GM19238 (cell line): Measurements from ENCODE around the gene CKAP5.

Source experiments
- DNase-seq: peaks from one replicate; pipeline ENCODE4 v3.0.0; 2011; ENCODE audit warnings: low spot score; ENCODE audit not compliant: insufficient read length

Gene CKAP5

DNA sequence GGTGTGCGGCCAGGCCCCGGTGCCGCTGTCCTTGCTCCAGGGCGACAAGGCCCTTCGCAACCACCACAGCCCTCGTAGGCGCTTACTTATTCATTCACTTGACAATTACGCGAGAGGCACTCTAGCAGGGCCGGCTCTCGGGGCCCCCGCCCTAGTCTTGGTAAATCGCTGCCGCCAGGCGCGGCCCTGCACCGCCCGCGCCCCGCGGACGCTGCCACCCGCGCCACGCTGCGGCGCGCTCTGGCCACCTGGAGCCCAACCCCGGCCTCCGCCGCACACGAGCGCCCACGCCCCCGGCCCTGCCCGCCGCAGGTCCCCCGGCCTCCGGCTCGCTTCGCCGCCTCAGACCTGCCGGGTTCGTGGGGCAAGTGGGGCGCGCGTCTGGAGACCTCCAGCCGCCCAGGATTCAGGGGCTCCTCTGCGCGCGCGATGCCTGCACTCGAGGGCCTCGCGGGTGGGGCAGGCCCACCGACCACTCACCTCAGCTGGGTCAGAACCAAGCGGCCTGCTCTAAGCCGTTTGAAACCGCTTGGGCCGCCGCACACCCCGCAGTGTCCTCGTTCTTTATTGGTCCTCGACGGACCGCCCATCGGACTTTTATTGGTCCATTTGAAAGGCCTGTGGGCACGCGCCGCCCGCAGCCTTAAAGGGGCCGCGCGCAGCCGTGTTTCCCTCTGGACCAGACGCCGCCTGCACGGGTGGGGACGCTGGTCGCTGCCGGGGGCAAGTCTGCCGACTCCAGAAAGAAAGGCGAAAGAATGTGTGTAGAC, at the start of gene CKAP5:
CKAP5 (minus strand) TSS at position 541 of the 770 bp plus-strand sequence. CDS start 25,049 bp downstream, outside the sequence.
- peak; percentile 93 for DNase-seq

DNA sequence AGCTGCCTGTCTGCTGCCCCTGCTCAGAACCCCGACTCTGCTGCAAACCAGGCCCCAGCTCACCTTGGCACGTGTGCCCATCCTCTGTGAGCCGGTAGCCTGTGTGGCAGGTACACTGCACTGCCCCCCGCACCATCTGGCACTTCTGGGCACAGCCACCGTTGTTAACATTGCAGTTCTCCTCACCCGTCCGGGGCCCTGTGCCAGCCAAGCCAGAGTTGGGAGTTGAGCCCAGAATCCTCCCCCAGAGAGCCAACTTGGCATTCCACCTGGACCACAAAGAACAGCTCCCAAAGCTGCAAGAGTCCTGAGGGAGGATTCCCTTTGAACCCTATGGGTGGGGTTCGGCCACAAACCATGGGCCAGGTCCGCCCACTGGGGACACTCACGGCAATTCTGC, 49.7 kb upstream of the CKAP5 start:
- no peak for DNase-seq

DNA sequence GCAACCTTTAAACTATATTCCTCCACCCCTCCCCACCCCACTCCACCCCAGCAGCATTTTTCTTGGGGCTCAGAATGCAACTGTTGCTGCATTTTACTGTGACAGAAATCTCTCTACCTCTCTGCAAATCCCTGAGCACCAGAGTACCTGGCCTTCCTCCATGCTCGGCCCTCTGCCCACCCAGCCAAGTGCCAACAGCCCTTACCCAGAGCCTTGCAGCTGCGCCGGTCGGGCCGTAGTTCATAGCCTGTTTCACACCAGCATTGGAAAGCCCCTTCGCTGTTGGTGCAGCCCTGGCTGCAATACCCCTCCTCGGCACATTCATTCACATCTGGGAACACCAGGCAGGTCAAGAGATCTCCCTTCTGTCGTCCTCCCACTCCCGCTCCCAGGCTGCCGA, 48.9 kb upstream of the CKAP5 start:
- no peak for DNase-seq

DNA sequence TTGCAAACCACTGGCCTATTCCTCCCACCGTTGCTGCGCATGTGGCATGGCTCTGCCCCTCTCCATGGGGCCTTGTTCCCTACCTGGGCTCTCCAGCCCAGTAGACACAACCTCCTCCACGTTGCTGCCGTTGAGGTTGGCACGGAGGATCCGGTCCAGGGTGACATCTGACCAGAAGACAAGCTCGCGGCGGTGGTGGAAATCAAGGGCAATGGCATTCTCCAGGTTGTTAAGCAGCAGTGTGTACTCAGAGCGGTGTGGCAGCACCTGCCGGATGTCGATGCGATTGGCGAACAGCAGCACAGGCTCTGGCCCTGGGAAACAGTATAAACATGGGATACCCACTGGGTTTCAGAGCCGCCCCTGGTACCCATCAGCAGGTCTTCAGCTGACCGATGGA, 48.4 kb upstream of the CKAP5 start:
- DNase-seq = no peak

DNA sequence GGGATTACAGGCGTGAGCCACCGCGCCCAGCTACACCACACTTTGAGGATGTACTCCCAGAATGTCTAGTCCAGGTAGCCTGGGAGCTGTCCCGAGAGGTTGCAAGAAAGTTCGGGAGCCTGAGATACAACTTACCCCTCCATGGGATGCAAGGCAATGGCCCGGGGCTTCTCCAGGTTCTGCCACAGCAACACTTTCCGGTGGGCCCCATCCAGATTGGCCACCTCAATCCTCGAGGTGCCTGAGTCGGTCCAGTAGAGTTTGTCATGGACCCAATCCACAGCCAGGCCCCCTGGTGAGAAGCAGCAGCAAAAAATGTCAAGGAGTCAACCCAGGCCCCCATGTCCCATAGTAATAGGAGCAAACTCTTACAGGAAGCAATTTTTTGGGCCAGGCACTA, 46.8 kb upstream of the CKAP5 start:
- no peak for DNase-seq

DNA sequence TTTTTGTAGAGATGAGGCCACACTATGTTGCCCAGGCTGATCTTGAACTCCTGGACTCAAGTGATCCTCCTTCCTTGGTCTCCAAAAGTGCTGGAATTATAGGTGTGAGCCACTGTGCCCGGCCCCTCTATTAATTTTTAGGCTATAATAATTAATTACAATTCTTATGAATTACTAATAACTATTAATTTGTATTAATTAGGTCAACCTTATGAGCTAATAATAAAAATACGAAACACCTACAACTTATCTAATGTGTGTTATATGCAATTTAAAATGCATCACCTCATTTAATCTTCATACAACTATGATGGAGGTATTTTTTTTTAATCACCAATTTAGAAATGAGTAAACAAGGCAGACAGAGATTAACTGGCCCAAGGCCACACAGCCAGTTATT, 46.0 kb upstream of the CKAP5 start:
- no peak for DNase-seq

DNA sequence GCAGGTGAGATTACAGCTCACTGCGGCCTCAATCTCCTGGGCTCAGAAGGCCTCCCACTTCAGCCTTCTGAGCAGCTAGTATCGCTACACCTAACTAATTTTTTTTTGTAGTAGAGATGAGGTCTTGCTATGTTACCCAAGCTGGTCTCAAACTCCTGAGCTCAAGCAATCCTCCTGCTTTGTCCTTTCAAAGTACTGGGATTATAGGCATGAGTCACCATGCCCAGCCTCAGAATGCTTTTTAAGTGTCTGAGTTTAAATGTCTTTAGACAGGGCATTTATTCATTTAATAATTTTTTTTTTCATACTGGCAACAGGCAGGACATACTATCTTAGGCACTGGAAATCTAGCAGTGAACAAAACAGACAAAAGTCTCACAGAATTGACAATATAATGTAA, 44.6 kb upstream of the CKAP5 start:
- DNase-seq = no peak

DNA sequence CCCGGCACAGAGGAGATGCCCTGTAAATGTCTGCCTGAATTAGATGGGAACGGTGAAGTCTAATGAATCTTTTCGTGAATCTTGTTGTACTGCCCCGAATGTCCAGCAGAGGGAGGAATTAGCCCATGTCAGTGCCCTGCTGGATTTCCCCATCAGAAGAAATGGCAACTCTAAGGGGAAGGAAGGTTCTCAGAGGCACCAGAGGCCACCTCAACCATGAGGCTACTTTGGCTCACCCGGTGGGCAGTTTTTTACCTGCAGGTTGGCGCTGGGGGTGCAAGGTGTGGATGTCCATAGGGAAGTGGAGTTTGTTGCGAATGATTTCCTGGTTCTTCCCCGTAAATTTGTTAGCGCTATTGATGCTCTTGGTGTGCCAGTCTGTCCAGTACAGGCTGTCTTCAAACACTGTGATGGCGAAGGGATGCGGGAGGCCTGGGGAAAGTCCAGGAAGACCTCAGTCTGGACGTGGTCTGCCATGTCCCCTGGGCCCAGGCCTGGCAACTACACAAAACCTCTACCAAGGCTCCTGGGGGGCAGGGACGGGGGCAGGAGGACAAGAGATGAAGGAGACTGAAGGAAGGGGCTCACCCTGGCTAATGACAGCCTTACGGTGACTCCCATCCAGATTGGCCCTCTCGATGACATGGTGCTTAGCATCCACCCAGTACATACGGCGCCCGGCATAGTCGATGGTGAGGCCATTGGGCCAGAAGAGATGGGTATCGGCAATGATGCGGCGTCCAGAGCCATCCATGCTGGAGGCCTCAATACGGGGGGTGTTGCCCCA, 43.8 kb upstream of the CKAP5 start:
- peak; percentile 66 for DNase-seq

DNA sequence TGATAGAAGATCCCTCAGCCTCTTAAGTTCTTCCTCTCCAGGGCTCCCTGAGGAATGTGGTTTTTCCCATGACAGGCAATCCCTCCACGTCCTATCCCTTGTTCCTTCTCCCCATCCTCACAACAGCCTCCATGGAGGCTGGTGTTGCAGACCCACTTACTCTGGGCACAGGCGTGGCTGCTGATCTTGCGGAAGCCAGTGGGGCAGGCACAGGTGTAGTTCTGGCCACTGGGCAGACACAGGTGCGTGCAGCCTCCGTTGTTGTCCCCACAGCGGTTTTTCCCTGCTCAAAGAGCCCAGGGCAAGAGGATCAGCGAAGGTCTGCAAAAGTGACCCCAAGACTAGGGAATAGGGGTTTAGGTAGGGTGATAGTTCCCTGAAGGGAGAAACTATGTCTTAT, 43.2 kb upstream of the CKAP5 start:
- no peak for DNase-seq

DNA sequence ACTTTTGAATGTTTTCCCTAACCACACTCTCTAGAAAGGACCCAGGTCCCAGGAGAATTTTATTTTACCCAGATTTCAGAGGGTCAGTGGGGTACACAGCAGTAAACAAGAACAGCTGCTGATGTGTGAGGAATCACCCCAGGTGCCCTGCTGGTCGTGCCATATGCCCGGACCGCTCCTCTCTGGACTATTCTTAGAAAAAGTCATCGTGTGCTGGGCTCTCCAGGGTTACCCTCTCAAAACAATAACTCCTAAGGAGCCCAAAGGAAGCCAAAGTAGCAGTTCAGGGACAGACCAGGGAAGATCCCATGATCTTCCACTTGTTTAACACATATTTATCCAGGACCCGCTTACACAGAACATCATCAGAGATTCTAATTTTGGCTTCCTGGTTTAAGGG, 42.6 kb upstream of the CKAP5 start:
- DNase-seq = no peak

DNA sequence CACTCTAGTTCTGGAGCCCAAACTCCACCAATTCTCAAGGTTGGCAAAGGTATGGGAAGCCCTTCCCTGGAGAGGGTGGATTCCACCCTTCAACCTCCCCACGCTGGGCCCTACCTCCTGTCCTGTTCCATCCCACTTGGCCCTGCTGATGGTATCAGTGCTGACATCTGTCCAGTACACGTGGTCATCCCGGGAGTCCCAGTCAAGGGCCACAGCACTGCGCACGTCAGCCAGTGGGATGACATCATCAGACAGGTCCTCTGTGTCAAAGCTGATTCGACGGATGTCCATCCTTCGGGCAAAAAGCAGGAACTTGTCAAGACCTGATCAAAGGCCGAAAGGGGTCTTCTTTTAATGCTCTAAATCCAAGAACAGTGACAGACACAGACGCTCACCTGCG, 40.1 kb upstream of the CKAP5 start:
- no peak for DNase-seq

DNA sequence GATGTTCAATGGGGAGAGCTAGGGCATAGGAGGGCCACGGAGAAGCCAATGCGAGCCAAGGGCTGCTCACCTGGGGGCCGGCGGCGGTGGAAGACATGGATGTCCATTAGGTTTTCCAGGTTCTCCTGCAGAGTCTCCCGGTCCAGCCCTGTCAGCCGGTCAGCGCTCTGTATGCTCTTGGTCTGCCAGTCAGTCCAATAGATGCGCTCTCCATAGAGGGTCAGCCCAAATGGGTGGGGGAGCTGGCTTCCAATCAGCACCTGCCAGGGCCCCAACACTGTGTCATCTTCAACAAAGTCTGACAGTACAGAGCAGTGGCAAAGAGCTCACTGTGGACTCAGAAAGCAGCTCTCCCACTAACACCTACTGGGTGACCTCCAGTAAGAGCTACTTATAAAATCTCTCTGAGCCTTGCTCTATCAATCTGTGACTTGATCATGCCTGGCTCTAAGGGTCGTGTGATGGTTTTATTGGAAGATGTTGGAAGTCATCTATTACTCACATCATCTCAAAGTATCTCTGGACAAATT, 33.0 kb upstream of the CKAP5 start:
- no peak for DNase-seq

DNA sequence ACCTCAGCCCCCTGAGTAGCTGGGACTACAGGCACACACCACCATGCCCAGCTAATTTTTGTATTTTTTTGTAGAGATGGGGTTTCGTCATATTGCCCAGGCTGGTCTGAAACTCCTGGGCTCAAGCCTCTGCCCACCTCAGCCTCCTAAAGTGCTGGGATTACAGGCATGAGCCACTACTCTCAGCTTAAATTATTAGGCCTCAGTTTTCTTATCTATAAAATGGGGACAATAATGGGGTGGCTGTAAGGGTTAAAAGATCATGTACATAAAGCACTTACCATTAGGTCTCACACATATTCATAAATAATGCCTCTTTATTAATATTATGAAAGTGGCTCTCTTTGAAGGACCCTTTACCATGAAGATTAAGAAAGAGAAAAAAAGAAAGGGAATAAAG, 31.5 kb upstream of the CKAP5 start:
- no peak for DNase-seq

DNA sequence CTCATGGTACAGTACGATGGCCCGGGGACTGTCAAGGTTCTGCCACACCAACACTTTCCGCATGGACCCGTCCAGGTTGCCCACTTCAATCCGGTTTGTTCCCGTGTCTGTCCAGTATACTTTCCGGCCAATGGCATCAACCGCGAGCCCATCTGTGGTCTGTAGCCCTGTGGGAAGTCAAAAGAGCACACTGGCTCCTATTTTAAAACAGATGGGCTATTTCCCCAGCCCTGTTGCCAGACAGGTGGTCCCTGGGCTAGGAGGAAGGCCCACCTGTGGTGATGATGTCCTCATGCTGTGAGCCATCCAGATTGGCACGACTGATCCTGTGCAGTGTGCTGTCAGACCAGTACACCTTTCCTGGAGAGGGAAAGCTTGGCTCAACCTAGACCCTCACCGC, 30.4 kb upstream of the CKAP5 start:
- no peak for DNase-seq

DNA sequence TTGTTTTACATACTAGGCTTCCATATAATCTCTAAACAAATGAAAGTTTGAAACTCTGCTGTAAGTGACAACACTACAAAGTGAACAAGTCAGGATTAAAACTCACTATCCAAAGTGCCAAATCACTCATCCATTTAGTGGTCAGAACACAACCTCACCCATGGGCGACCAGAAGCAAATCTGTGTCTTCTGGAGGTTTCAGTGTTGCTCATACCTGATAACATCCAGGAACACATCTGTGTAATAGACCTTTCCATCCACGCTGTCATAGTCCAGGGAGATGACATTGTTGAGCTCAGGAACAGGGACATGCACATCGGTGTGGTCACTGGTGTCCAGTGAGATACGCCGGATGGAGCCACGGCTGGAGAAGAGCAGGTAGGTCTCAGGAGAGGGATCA, 28.5 kb upstream of the CKAP5 start:
- DNase-seq = no peak

DNA sequence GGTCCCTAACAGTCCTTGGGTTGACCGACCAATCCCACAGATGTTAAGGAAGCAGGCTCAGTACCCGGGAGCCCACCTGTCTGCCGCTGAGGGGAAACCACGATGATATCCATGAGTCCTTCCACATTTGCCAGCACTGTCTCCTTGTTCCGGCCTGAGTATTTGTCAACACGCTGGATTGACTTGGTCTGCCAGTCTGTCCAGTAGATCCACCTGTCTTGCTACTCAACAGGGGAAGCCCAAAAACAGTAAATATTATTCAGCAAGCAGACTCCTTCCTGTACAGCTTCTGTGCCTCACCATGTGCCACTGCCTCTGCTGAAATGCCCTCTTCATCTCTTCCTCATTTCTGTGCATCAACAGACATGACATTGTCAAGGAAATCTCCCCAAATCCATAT, 22.8 kb upstream of the CKAP5 start:
- no peak for DNase-seq

DNA sequence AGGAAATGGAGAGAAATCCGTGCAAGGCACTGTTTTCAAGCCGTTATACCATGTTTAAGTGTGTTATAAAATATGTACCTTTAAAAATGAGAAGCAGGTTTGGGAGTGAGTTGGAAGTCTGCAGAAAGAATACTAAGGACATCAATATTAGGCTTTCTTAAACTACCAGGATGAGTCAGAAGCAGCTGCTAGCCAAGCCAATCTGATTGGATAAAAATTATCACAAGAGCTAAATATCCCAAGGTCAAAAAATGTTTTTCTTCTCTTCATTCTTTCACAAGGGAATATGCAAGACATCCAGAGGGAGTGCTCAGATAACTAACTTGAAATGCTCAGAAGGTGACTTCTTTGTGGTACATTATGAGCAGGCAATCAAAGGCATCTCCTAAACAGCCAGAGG, 19.3 kb upstream of the CKAP5 start:
- no peak for DNase-seq

DNA sequence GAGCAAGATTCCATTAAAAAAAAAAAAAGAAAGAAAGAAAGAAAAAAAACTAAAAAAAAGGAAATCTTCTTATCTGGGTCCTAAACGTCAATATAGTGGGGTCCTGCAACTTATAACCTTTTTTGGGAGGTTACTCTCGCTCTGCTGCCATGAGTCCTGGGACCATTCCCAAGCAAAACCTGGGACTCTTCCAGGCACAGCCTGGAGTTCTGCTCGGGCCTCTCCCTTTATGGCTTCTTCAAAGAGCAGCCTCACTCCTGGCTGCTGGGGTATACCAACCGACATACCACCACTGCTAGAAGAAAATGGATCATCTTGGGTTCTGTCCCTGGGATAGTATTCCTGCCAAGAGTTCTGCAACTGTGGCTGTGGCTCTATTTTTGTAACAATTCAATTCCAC, 14.1 kb upstream of the CKAP5 start:
- no peak for DNase-seq

DNA sequence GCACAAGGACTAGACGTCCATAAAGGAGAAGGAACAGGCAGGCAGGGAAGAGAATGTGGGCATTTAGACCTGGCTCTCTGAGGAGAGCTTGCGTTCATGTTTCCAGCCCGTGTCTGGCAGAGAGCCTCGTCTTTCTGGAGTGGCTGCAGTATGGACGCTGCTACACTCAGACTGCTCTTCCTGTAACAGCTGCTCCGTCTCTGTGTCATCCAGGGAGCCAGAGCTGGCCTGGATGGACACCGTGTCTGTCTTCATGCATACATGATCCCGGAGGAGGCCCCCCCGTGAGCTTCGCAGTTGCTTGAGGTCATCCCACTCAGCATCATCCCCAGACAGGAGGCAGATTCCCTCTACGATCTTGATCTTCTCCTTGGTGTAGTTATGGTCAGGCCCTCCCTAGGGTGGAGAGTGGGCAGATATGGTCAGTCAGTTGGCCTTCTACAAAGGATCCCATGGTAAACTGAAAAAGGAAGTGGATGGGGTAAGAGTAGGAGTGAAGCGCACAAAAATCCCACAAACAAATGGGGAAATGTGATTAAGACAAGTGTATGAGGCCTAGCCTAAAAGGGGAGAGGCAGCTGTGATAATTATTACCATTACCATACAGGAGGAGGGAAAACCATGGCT, 13.0 kb upstream of the CKAP5 start:
- no peak for DNase-seq

DNA sequence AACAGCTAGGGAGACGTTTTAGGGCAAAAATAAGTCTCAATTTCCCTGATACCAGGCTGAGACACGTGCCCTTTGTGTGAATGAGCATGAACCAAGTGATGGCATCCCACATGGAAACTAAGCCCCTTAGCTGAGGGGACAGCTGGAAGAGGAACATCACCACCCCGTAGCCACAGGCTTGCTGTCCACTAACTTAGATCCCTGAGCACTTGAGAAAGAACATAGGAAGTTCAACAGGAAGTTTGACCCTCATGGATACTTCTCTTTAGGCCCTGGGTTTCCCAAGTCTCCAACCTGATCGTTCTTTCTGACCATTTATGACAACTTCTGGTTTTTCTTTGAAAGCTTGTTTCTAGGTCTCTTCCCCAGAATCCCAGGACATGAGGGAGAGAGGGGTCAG, 11.6 kb upstream of the CKAP5 start:
- DNase-seq = no peak

DNA sequence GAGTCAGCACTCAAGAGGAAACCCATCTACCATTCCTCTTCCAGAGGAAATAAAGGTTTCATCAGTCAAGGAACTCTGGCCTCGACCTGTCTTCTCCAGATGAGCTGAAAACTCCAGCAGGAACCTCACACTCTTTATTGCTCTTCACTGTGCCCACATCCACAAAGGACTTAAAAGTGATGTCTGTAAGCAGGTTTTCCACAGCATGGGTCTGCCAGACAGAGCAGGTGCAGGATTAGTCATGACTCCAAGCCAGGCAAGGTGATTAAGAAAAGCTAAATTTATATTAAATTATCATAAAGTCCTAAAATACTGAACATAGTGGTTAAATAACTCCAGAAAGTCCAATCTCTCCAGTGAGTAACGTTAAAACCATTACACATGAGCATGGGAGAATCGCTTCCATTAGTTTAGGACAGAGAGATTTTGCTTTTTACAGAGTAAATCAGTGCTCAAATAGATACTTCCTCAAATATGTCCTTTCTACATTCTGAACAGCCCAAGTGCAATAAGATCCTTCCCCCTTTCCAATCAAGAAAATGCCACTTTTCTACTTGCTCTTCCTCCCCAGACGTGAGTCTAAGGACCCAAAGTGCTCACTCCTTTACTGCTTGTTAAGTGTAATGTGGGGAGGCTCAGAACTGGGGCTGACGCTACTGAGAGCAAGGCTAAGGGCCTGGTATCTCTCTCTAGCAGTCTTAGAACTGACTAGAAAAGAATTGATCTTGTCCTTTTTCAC, 10.7 kb upstream of the CKAP5 start:
- no peak for DNase-seq

DNA sequence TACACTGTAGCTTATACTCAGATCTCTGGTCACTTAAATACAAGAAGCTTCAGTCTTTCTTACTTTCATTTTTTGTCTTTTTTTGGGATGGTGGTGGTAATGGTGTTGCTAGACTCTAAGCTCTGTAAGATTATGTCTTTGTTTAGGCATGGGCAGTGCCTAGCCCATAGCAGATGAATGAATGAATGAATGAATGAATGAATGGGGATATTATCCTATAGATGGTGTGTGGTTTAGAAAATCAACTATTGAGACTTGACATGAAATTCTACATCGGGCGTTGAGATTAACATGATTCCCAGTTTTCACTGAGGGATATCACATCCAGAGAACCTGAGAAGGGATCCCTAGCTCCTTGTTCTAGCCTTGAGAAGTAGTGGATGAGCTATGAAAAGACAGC, 9.8 kb upstream of the CKAP5 start:
- no peak for DNase-seq
